NCI-H345 treated with DMSO at 0.1 percent for 48 hours (cell line): ENCODE measurements around the gene COL8A1.
"Not testable (repeated sequence)": the region's sequence is repeated elsewhere in the genome, so short reads cannot be mapped to it uniquely, and the experiment has no call there.

ENCODE experiments used
- DNase-seq: peaks from one replicate; lab custom pipeline; 2025; ENCODE audit not compliant: unreplicated experiment; lab: John Stamatoyannopoulos, UW

The COL8A1 gene

DNA sequence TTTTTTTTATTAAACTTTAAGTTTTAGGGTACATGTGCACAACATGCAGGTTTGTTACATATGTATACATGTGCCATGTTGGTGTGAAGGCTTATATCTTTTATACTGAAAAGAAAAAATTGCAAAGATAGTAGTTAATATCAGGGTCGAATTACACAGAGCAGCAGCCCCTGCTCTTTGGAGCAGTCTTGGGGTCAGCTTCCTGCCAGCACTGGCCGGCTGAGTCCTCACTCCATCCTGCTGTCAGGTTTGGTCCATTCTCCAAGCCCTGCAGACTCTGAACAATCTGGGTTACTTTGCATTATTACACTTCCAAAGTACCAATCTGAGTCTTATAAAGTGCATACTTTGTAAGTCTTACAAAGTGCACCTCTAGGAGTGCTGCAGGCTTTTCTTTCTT, 66.0 kb downstream of the COL8A1 start:
- DNase-seq: no peak

DNA sequence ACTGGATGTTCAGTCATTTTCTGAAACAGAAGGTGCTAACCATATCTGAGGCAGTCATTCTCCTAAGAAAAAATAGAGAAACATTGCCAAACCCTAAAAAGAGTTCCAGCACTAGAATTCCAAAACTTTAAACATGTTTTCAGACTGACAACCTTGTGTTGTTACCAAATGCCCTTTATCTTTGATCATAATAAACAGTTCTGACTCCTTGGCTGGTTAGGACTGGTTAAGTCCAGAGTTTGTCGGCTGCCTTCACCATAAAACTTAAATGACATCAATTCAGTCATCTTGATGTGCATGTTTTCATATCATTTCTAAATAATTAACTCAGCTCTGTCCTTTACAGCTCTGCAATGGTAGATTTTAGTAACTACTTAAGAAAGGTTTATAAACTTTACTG, 68.0 kb downstream of the COL8A1 start:
- DNase-seq: no peak

DNA sequence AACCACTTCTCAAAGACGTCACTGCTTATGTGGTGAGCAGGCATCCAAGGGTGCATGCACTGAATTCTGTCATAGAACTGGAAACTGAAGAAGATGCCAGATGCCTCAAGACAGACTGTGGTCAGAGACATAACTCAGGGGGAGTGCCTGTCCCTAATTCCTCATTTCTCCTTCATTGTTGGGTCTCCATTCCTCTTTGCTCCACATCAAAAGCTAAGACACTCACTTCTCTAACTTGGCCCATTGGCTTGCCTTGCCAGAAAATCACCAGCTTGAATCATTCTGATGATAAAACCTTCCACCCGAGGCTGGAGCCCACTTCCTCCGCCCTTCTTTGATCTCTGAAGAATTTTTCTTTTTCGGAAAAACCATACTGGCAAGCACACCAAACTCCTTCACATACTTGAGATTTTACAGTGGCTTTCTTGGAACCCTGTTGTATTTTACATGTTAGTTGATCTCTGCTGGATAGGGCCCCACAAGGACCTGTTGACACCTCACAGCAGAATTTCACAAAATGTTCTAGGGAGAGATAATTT, 69.9 kb downstream of the COL8A1 start:
- DNase-seq: no peak

DNA sequence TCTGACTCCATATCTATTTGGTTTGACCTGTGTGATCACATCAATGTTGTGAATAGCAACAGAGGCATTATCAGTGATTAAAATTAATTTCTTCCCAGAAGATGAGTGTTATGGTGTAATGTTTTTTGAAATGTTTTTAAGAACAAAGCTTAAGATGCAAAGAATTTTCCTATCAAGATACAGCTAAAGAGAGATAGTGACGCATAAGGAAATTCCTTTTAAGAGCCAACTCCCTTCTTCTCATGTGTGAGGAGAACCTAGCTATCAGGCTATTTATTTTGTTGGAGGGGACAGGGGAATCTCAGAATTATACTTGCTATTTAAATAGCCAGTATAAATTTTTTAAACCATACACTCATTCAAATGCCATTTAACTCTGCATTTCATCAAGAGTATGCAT, 71.3 kb downstream of the COL8A1 start:
- DNase-seq: no peak

DNA sequence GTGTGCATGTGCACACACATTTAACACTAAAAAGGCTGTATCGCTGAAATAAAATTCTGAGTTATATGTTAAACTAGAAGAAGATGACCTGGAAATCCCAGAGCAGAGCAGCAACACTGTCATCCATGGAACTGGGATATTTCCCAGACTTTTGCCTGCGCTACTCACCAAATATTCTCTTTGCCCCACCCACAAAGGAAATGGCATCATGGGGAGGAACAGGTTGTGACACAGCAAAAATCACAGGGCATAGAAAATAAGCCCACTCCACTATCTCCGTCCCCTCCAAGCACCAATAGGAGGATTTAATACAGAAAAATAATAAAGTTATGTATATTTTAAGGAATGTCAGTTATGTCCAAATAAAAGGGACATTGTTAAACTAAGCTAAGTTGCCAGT, 71.7 kb downstream of the COL8A1 start:
- DNase-seq: no peak

DNA sequence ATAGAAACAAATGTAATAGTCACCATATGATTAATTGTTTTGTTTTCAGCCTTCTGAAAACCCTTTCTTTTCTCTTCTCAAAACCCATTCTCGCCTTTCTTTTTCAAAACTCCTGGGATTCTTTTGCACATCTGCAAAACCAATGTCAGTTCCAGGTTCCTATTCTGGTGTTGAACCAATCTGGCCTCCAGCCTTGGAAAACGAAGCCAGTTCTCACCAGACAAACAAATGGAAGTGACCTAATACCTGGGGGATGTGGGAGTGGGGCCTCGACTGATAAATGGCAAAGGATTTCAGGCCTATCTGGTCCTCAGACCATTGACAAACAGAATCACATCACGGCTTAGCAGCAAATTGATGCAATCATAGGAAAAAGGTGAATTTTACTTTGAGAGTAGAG, 73.0 kb downstream of the COL8A1 start:
- DNase-seq: no peak

DNA sequence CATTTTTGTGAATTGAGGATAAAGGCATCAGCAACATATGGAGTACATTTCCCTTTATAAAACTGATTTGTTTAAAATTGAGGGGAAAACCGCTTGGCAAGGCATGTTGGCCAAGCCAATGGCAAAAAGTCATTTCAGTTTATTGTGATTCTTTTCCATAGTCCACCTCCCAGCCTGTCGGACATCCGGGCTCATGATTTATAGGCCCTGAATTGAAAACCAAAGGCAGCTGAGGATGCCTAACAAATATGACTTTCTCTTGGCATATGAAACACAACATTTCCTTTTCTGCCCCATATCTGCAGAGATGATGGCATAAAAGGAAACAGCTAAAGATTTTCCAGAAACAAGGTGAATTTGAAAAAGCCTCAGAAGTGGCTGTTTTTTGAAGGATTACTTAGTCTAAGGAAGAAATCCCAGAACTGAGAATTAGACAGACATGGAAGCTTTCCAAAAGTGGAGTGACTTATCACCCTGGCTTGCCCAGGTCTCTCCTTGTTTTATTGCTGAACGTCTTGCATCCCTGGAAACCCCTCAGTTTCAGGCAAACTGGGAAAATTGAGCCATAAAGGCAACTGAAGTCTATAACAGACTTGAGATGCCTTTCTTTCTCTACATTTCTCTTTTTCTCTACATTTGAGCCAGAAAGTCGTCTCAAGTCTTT, 74.0 kb downstream of the COL8A1 start:
- no peak for DNase-seq

DNA sequence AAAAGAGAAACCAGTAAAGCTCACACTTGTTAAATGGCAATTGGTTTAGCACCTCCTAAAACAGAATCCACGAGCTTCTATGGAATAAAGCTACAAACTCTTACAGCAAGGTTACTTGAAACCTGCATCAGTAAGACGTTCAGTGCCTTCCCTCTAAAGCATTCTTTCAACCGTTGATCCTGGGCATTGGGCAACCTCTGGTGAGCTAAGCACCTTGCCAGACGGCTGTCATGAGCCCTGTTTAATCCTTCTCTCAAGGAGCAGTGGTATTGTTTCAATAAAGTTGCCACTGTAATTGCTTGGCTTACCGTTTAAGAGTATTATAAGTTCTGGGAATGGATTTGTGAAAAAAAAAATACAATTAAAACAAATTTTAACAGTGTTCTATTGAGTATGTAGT, 75.0 kb downstream of the COL8A1 start:
- DNase-seq: no peak

DNA sequence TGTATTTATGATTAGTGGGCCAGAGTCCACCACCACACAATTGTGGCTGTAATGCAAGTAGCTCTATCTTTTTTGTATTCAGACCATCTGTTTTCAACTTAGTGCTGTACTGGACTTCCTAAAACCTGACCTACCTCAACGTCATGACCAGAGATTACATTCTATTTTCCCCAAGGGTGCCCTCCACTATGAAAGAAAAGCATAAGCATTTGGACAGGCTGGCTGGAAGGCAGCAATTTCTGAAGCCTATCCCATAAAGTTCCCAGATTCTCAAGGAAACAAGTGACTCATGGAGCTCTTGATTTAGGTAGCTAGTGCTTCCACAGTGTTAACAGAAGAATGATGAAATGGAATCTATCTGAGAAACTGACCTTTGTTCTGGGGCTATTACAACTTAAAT, 75.8 kb downstream of the COL8A1 start:
- DNase-seq: no peak

DNA sequence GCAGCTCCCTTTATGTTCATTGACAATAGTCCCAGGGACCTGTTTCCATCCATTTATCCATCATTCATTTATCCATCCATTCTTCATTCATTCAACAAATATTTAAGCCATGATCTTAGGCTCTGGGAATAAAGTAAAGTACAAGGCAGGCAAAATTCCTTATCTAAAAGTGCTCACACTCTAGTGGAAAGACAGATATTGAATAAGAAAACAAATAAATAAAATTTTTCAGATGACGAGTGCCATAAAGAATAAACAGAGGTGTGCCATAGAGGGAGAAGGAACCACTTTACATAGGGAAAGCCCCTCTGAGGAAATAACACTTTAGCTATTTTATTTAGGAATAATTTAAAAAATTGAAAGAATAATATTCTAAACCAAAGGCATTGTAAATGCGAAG, 76.2 kb downstream of the COL8A1 start:
- DNase-seq: no peak

DNA sequence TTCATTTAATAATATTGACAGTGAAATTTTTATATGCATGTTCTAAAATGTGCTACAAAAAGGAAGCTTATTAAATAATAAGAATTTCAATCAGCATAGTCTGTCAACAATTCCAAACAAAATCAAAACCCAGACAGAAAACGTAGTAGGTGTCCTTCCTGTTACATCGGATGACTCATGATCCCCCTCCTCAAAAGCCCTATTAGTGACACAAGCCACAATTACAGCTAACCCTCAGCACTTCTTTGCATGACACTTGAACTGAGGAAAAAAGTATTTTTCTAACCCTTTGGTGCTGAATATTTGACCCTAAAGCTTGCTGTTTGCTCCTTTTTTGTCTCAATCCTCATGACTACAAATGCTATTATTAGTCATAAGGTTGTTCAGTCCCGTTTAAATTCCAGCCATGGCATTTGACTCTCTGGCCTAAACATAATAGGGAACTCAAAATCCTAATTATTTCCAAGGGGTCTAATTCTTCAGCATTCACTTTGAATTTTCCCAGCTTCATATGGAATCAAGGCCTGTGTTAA, 78.1 kb downstream of the COL8A1 start:
- DNase-seq: no peak

DNA sequence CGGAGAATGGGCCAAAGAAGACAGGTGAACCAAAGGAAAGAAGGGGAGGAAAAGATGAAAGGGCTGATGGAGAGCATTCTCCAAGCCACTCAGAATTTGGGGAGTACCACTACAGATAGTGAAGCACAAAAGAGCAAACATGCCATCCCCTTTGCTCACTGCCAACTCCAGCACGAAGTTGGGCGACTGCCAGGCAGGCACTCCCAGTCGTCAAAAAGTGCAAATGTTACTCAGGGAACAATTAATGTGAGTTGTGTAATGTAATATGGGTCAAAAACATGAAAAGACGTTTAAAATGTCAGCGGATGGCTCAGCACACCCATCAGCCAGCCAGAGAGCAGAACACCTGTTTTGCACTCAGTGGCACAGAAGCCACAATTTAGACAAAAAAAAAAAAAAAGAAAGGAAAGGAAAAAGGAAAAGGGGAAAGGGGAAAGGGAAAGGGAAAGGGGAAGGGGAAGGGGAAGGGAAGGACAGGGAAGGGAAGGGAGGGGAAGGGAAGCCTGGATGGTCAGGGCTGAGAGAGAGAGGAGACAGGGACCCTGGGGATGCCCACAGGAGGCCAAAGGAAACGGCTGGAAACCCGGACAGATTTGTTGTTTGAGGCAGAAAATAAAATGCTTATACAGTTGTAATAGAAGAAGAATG, 82.7 kb downstream of the COL8A1 start:
- no peak for DNase-seq

DNA sequence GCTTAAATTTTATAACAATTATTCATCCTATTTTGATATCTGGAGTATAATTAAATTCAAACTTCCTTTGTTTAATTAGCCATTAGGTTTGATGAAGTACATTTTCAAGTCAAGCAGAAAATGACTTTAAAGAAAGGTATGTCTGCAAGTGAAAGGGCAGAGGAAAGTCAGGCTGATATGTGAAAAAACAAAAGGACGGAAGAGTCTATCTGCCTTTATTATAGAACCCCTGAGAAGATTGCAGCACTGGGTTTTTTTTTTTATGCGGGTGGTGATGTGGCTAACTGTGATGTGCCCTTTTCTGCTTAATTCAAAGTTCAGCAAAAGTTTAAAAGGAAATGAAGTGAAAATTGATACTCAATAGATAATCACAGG, 83.2 kb downstream of the COL8A1 start:
- DNase-seq: no peak

DNA sequence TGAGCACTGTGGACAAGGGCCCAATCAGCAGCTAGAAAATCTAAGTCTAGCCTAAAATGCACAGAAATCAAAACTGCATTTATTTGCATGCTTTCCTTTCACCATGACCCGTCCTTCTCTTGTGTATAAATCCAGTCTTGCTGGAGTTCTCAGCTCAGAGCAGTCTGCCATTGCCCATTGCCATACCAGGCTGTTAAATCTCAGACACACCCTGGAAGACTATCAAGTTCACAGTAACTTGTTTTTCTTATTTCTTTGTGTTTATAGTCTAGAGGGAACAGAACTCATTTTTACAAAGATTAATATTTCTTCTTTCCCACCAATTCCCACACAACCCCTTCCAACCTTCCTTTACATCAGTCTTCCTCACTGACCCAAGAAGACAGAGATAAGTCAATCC, 85.9 kb downstream of the COL8A1 start:
- no peak for DNase-seq

DNA sequence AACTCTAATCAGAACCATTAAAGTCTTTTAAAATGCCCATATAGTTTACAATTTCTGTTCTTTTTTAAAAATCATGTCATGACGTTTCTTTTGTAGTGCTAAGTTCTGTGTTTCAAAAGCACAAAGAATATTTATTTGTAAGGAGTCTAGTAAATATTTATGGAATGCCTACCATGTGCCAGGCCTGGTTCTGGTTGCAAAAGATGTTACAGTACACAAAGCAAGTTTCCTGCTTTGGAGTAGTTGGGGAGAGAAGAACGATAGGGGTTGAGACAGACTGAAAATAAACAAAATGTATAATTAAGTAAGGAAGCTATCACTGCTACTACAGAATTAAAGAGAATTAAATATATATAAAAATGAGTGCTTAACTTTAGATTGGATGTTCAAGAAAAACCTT, 92.5 kb downstream of the COL8A1 start:
- DNase-seq: no peak

DNA sequence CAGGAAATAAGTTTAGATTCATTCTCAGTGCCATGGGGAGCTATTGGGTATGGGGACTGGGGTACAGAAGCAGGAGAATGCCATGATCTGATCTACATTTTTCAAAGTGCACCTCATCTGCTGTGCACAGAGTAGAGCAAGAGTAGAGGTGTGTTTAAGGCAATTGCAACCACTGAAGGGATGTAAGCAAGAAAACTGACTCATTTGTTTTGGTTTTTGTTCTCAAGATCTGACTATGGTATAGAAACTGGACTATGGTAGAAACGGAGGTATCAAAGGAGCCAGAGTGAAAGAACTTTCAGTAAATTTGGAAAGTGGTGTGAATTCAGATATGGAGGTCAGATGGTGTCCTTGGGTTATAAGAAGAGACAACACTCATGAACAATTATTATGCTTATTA, 93.1 kb downstream of the COL8A1 start:
- no peak for DNase-seq

DNA sequence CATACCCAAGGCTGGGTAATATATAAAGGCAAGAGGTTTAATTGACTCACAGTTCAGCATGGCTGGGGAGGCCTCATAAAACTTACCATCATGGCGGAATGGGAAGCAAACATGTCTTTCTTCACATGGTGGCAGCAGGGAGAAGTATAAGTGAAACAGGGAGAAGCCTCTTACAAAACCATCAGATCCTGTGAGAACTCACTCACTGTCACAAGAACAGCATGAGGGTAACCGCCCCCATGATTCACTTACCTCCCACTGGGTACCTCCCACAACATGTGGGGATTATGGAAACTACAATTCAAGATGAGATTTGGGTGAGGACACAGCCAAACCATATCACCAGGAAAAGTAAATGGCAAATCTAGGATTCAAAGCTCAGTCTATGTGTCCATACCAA, 102.0 kb downstream of the COL8A1 start:
- DNase-seq: not testable (repeated sequence)

DNA sequence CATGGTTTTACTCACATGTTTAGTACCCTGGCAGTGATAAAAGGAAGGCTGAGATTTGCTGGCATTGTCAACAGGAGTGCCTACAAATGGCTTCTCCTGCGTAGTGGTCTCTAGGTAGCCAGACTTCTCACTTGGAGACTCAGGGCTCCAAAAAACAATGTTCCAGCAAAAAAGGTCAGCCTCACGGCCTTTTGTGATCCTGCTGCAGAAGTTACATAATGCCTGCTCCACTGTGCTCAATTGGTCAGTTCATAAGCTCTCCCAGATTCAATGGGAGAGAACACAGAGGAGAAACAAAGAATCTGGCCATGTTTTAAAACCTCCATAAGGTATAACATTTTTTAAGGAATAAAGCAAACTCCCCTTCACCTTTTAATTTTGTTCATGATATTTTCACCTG, 103.2 kb downstream of the COL8A1 start:
- DNase-seq: no peak

DNA sequence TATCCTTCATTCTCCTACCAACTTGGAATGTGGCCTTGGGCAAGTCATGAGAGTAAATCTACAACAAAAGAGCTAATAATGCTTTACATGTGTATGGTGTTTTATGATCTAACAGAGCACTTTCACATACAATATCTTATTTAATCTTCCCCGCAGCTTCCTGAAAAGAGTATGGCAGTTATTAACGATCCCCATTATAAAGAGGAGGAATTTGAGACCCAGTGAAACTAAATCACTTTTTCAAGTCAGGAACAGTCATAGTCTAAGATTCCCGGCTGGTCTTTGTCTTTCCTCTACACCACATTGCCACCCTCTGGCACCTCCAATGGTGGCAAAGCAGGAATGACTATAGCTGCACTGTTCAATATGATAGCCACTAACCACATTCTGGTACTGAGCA, 109.5 kb downstream of the COL8A1 start:
- no peak for DNase-seq

DNA sequence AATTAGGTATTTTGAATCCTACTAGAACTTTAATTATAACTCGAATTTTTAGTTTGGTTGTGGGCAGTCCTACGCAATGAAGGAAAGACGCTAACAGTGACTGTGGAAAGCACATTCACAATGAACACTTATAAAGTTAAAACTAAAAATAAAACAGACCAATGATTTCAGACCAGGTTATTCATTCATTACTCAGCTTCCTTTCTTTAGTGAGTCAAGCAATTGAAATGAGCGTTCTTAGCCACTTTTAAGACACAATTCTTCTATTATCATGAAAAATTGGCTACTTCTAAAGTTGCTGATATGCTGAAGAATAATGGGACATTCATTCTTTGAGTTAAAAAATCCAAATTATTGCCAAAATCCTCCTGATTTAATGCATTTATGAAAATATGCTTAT, 113.3 kb downstream of the COL8A1 start:
- DNase-seq: no peak

DNA sequence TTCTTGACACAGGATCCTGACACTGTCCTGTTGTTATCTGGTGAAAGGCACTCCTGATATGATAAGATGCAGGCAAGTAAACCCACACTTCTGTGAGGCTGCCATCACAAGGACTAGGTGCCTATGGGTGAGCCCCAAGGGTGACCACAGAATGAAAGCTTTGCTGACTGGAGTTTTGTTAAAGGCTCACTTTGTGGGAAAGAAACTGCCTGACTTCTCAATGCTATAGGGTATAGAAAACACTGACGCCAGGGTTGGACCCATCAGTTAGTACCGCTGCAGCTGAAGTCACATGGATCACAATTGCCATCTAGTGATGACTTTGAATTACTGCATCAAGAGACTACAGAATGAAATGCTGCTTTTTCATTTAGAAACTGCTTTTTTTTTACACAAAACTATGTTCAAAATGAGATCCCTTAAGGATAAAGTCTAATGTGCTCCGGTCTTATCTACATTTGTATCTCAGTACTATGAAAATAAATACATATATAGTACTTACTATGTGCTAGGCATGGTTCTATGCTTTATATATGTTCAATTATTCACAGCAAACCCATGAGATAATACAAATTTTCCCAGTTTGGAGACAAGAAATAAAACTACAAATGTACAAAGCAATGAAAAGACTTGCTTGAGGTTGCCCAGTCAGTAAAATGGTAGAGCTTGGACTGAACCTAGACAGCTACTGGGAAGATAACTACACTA, 115.0 kb downstream of the COL8A1 start:
- no peak for DNase-seq

DNA sequence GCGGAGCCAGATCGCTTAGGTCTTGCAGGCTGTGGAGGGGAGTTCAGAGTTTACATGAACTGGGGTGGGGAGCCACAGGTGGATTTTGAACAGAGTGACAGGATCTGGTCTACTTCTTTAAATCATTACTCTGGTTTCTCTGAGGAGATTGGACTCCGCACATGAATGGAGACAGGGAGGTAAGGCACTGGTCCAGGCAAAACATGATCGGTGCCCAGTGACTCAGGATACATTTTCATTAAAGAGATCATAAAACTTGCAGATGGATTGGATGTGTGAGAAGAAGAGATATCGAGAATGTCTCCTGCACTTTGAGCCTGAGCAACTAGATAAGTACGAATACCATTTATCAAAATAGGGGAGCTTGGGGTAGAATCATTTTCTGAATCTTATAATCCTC, 117.4 kb downstream of the COL8A1 start:
- no peak for DNase-seq
